ENCODE results near the gene PEX10.

Gene PEX10

GRCh38 chr1:2427051-2427450, 14.7 kb upstream of the PEX10 start:
- TF ChIP-seq CTCF (IDR thresholded peaks at IDR 0.05; ENCODE audit: low read length, missing control alignments): no peak
- no peak overlapping the region for H3K4me3 ChIP-seq (replicated peaks; ENCODE audit: low read depth, low read length)
- DNase-seq (ENCODE audit: low read depth): no peak

GRCh38 chr1:2426540-2426939, 14.2 kb upstream of the PEX10 start:
- DNase-seq (ENCODE audit: low read depth): no peak
- no peak for TF ChIP-seq CTCF (IDR thresholded peaks at IDR 0.05; ENCODE audit: low read length, missing control alignments)
- H3K4me3 ChIP-seq (replicated peaks; ENCODE audit: low read depth, low read length): no peak overlapping the region

- H3K4me3 ChIP-seq (replicated peaks; ENCODE audit: low read depth, low read length): no peak overlapping the region
- no peak for TF ChIP-seq CTCF (IDR thresholded peaks at IDR 0.05; ENCODE audit: low read length, missing control alignments)
- no peak for DNase-seq (ENCODE audit: low read depth)
Measured at GRCh38 chr1:2425892-2426291, 13.5 kb upstream of the PEX10 start.

GRCh38 chr1:2422523-2422922, 10.2 kb upstream of the PEX10 start:
- TF ChIP-seq CTCF (IDR thresholded peaks at IDR 0.05; ENCODE audit: low read length, missing control alignments): no peak
- no peak overlapping the region for H3K4me3 ChIP-seq (replicated peaks; ENCODE audit: low read depth, low read length)
- no peak for DNase-seq (ENCODE audit: low read depth)

- no peak for TF ChIP-seq CTCF (IDR thresholded peaks at IDR 0.05; ENCODE audit: low read length, missing control alignments)
- no peak for DNase-seq (ENCODE audit: low read depth)
- H3K4me3 ChIP-seq (replicated peaks; ENCODE audit: low read depth, low read length): no peak overlapping the region
Measured at GRCh38 chr1:2419416-2419815, 7.1 kb upstream of the PEX10 start.

- no peak for DNase-seq (ENCODE audit: low read depth)
- no peak overlapping the region for H3K4me3 ChIP-seq (replicated peaks; ENCODE audit: low read depth, low read length)
- no peak for TF ChIP-seq CTCF (IDR thresholded peaks at IDR 0.05; ENCODE audit: low read length, missing control alignments)
Measured at GRCh38 chr1:2418791-2419320, 6.5 kb upstream of the PEX10 start.

GRCh38 chr1:2417833-2418225, 5.5 kb upstream of the PEX10 start:
- DNase-seq (ENCODE audit: low read depth): no peak
- H3K4me3 ChIP-seq (replicated peaks; ENCODE audit: low read depth, low read length): no peak overlapping the region
- TF ChIP-seq CTCF (IDR thresholded peaks at IDR 0.05; ENCODE audit: low read length, missing control alignments): no peak

Measured in fibroblast of pulmonary artery (primary cell).